Measurements from ENCODE around the gene SUPV3L1.

GRCh38 chr10:69220507-69220906 is 40.5 kb downstream of the SUPV3L1 start:
- TF ChIP-seq CTCF (IDR thresholded peaks at IDR 0.05): no peak
- TF ChIP-seq POLR2A (IDR thresholded peaks at IDR 0.05): no peak
